Measurements from ENCODE around the gene FAM53B.

- TF ChIP-seq EP300 (IDR thresholded peaks at IDR 0.05) (no peak), CTCF (IDR thresholded peaks at IDR 0.05) (no peak)
Measured at GRCh38 chr10:124637091-124637700, 107.0 kb downstream of the FAM53B start.

Measured in esophagus muscularis mucosa (tissue), 3 donors.